Activated CD8-positive, alpha-beta memory T cell treated with anti-CD3 and anti-CD28 coated beads, Interleukin-2, amount 50 U/mL, for 4 hours (primary cell): ENCODE data around the gene PIK3IP1.
"Not testable (repeated sequence)": the region's sequence is repeated elsewhere in the genome, so short reads cannot be mapped to it uniquely, and the experiment has no call there.

Source experiments
- DNase-seq: peaks from one replicate; pipeline ENCODE4 v3.0.0-alpha.2; 2020

PIK3IP1 gene, protein sequence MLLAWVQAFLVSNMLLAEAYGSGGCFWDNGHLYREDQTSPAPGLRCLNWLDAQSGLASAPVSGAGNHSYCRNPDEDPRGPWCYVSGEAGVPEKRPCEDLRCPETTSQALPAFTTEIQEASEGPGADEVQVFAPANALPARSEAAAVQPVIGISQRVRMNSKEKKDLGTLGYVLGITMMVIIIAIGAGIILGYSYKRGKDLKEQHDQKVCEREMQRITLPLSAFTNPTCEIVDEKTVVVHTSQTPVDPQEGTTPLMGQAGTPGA

DNA sequence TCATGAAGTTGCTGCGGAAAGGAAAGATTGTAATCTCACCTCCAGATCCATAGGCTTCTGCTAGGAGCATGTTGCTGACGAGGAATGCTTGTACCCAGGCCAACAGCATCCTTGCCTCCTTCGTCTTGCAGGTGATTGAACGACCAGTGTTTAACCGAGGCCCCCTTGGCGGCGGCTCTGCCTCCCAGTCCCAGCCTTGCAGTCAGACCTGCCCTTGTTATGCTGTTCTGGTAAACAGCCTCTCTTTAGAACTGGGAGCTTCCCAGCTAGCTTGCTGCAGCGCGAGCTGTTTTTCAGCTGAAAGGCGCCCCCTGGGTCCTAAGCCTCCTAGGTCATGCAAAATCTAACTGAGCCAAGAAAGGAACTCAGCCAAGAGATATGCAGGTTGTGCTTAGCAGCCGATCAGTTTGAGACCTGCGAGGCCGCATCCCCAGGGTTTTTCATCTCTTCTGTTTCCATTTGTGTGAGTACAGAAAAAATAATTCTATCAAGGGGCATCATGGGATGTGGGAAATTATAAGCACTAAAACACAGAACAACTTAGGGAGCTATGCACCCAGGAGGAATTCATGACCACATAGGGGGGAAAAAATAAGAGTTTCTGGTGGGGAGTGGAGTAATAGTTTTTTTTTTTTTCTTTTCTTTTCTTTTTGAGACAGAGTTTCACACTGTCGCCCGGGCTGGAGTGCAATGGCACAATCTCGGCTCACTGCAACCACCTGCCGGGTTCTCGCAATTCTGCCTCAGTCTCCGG, at the start of gene PIK3IP1:
PIK3IP1 (minus strand) TSS at position 253 of the 754 bp plus-strand sequence; CDS start at position 109, 144 bp downstream.
- DNase-seq, result peak; percentile 86

DNA sequence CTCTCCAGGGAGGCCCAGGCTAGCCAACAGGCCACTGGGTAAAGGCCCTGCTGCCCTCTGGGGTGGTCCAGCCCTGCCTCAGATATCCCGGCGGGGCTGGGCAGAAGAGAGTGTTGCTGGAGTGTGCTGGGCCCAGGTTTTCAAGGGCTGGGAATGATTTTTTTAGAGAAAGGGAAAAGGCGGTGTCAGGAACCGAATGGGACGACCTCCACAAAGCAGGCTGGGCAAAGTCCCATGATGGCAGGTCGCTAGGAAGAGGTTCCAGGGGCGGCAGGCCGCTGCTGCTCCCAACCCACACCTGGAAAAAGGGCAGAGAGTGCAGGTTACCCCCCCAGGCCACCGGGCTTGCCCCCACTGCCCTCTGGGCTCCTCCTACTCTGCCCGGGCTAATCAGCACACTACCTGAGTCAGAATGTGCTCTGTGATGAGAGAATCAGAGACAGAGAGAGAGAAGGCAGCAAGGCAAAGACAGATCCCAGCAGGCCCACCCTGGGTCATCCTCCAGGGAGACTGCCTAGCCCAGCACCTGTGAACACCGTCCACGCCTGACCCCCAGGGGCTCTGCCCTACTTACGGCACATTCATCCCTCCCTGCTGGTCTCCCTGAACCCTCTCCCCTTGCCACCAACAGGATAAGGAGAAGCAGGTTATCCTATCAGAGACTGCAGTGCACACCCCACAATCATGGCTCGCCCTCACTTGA, 49.2 kb upstream of the PIK3IP1 start:
- DNase-seq, result no peak

DNA sequence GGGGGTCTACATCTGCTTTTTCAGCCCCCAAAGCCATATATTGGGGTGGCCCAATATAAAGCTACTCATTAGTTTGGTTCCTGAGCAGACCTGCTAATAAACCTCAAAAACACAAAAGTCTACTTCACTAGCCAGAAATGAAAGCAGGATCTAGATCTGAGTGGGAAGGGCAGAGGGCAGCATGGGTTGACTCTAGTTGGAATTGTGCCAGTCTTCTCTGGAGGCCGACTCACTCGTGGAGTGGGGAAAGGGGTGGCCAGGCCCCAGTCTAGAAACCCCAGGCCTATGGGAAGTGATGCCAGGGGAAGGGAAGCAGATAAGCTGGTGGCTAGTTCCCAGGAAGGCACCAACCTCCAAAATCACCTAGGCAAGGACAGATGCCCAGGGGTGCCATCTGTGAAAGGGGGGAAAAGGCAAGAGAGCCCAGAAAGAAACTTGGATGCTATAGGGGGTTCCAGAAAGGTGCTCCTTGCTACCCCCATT, 48.5 kb upstream of the PIK3IP1 start:
- no peak for DNase-seq

DNA sequence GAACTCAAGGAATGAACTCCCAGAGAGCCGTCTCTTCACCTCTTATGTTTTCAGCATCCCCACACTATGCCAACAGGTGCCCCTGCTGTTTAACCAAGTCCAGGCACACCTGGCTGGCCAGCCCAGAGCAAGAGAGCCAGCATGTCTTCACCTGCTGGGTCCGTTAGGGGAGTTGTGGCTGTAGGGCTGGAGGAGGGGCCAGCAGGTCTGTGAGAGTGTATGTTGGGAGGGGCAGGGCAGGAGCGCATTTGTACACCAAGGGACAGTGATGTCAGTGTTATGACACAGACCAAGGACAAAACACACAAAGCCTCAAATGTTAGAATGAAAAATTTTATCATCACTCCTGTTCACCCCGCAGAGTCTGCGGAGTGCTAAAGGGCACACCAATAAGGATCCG, 48.1 kb upstream of the PIK3IP1 start:
- DNase-seq, result no peak

DNA sequence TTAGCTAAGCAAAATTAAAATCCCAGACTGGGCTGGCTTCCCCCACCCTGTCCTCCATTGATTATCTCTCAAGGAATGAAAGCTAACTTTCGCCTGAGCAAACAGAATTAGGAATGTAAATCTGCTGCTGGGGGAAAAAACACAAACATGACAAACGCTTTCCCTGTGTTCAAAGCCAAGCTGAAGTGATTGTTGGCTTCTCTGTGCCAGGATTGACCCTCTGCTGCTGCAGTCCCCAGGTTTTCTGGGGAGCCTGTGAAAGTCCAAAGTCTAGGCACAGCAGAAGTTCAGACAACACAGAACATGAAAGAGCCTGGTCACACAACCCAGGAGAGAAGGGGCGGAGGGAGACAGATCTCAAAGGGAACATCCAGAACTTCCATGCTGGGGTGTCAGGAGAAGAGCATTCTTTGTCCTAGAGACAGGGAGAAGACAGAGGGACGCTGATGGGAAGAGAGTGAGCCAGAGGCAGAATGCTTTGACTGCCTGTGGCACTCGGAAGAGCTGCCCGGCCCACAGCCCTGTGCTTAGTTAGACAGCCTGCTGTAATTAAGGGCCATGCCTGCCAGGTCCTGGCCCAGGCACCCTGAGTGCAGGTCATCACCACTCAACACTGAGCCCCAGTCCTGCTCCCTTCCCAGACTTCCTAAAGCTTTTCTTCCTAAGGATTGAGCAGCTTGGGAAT, 47.0 kb upstream of the PIK3IP1 start:
- DNase-seq, result no peak

DNA sequence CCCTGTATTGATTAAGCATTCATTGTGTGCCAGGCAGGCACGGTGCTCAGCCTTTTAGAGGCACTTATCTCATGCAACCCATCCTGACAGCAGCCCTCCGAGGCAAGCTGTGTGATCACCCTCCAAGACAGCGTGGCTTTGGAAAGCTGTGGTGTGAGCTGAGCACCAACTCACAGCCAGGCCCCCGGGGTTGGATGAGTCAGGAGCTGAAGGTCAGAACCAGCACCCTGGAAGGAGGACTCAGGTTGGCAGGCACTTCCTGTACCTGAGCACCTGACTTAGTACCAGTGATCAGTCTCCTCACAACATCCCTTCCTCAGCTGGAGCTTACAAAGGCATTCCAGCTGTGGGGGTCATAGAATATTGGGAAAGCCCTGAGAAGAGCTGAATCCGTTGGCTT, 44.9 kb upstream of the PIK3IP1 start:
- peak; percentile 54 for DNase-seq

DNA sequence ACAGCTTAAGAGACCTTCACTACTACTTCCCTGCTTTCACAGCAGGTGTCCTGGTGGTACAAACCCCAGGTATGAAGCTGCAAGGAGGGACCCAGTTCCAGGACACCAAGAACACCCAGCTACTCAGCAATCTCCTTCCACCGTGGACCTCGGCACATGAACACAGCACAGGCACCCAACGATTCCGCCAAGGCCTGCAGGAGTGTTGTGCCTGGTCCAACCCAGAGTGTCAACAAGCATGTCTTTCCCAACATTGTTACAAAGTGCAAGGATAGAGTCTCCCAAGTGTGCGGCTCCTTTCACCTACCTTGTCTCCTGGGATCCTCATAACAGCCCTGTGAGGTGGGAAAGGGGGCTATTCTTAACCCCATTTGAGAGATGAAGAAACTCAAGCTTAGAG, 42.0 kb upstream of the PIK3IP1 start:
- DNase-seq, result no peak

DNA sequence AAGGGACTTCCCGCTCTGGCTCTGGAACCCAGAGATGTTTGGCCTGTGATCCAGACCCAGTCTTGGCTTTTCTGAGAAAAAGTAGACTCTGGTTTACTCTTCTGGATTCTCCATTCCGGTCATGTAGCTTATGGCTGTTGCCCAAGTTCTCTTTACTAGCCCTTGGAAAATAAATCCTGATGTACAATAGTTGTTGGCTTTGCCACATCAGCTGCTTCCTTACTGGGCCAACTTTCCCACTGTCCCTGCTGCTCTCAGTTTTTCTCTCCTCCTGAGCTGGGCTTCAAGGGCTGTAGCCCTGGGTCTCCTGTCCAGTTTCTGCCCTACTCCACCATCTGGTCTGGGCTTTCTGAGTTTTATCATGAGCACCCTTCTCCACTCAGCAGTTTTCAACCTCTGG, 41.4 kb upstream of the PIK3IP1 start:
- DNase-seq, result no peak

DNA sequence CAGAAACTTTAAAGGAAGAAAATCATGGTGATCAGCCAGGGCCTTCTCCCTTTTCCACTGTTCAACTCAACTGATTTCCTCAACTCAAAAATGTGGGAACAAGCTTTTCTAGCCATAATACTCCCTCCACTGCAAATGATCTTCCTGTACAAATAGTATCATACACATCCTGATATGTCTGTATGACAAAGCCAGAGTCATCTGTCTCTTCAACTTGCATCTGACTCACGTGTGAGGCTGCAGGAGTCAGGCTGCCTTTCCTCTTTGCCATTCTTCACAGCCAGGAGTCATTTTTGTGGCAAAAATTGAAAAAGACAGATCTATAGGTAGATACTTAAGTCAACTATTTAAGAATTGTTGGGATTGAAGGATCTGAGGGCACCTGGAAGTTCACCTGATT, 40.6 kb upstream of the PIK3IP1 start:
- no peak for DNase-seq

DNA sequence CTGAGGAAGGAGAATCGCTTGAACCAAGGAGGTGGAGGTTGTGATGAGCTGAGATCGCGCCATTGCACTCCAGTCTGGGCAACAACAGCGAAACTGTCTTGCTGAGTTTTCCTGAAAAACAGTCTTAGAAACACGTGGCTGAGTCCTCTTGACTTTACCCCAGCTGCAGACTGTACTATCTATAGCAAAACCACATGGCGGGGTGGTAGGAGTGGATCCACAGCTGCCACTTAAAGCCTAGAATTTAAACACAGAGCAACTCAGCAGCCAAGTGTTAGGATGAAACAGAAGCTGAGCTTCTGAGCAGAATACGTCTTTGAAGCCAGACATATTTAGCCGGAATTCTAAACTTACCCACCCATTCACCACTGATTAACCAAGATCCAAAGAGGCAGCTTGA, 39.7 kb upstream of the PIK3IP1 start:
- no peak for DNase-seq

DNA sequence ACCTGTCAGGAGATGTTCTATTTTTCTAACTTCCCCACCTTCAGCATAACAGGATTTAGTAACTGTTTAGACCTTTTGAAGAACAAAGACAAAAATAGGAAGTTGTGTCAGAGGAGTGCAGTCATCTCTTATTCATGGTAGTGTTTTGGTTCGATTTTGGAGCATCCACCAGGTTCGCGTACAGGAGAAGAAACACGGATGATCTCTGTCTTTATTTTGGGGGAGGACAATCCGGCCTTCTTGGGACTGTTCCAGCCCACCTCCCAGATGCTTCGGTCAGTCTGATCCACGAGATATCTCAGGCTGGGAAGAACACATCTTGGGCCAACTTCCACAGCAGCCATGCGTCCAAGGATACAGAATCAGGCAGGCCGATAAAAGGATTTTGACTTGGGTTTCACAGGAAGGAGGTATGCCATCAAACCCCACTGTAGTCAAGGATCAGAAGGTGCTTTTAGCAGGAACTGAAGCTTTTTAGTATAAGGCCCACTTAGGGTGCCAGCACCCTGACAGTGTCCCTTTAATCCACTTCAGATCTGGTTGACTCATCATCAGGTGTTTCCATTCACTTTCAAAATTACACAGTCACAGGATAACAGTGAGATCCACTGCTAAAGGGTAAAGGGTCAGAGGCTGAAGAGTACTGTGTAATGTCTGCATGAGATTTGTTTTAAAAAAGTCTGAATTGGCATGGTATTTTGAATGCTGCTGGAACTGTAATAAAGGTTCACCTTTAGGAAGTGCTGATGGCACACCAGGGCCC, 37.3 kb upstream of the PIK3IP1 start:
- DNase-seq, result no peak

DNA sequence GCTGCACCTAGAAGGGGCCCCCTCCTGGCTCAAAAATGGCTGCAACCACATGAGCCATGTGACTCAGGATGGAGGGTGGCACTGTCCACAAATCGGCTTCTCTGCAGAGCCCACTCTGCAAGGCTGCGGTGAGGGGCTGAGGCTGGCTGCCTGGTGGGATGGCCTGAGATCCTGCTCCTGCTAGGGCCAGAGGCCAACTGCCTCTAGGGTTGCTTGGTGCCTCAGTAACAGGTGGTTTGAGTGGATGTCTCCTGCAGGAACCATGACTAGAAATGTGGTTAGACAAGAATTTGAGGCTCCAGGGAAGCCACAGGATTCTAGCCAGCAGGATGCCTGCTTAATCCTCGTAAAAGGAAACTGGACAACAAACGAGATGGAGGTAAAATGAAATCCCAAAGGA, 36.7 kb upstream of the PIK3IP1 start:
- DNase-seq, result no peak

DNA sequence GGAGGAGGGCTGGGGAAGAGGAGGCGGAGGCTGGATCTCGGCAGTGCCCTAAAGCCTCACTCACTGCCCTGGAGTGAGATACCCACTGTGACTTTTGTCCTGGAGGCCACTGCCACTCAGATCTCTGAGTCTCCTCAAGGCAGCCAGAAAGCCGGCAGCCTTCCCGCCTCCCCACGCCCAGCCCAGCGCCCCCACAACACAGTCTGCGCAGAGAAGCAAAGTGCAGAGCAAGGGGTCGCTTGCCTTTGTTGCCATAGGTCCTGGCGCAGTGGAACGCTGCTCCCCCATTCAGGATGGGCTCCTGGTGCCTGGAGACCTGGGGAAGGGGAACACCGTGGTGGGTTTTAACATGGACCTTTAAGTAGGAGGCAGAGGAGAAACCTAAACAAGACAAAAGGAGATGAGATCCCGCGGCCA, 36.3 kb upstream of the PIK3IP1 start:
- DNase-seq, result no peak

DNA sequence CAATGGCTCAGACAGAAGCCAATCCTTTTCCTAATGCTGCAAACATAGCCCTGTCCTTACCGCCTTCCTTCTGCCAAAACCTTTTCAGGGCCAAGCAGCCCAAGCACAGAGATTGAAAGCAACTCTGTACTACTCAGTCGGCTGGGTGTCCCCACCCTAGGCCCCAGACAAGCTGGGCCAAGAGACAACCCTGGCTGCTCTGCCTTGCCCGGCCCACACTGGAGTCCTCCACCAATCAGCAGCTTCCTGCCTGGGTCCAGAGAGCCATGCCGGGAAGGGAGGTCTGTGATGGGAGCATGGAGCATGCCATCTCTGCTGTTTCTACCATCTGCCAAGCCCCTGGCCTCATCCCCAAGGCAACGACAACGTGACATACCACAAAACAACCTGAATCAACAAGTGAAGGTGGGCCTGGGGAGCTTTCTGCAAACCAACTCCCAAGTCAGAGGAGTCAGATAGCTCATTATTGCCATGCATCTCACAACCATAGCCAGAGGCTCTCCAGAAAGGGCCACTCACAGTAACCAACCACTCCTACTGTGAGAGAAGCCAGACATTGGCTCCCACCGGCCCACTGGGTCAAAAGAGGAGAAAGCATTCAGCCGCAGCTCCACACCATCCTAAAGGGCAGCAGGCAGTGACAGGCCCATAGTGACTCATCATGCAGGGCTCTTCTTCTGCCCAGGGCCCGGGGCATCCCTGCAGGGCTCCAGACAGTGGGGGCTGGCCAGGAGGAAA, 35.7 kb upstream of the PIK3IP1 start:
- no peak for DNase-seq

DNA sequence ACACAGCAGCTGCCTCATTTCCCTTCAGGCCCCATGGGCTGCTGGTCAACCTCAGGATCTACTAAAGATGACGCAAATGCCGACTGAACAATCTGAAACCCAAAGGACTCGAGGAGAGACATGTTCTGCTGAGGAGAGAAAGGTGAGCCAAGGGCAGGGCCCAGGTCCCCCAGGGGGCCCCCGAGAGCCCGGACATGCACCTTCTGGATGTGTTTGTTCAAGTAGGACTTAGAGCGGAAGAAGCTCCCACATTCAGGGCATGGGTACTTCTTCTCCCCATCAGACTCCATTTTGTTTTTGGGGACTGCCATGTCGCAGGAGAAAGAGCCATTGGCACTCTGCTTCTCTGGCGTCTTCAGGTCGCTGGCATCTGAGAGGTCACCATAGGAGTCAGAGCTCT, 34.6 kb upstream of the PIK3IP1 start:
- no peak for DNase-seq

DNA sequence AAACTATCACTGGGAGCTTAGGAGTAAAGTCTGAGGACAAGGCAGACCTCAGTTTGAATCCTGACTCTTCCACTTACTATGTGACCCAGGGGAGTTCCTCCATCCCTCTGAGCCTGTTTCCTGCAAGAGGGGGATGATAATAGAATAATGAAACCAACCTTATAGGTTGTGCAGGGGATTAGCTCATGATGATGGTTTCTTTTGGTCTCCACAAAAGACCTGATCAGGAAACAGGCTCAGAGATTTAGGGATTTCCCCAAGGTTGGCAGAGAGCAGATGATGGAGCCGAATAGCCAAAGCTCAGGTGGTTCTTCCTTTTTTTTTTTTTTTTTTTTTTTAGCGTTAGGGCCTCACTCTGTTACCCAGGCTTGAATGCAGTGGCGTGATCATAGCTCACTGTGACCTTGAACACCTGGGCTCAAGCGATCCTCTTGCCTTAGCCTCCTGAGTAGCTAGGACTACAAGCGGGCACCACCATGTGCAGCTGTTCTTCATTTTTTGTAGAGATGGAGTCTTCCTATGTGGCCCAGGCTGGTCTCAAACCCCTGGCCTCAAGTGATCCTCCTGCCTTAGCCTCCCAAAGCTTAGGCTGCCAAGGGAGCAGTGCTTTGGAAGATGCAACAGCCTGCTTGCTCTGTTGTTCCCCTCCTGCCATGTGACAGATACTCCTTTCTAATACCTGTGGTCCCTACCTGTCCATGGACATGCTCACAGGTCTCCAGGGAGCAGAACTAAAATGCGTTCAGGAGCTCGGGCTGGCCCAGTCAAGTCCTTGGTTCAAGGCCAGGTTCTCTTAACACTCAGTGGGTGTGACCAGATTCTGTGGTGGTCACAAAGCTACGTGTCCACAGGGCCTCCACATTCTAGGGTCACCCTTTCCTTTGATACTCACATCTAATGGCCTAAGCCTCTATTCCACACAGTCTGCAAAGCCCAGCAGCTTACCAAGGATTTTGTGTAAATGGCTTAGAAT, 31.6 kb upstream of the PIK3IP1 start:
- DNase-seq, result no peak

DNA sequence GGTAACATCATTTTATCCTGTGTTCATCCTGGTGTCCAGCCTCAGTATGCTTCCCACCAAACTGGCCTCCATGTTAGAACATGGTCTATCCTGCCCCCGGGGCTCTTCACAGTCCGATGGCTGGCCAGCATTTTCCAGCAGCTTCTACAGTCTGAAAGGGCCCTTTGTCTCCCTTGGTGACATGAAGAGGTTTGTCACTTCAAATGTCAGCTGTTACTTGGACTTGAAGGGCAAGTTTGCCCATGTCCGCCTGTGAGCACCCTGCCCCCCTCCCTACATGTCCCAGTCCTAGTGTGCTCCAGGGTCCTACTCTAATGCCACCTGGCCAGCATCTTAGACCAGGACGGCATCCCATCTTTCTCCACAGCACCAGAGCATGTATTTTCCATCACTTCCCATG, 29.1 kb upstream of the PIK3IP1 start:
- DNase-seq, result no peak

DNA sequence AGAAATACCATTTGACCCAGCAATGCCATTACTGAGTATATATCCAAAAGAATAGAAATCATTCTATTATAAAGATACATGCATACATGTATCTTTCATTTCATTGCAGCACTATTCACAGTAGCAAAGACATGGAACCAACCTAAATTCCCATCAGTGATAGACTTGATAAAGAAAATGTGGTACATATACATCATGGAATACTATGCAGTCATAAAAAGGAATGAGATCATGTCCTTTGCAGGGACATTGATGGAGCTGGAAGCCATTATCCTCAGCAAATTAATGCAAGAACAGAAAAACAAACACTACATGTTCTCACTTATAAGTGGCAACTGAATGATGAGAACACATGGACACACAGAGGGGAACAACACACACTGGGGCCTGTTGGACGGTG, 21.9 kb upstream of the PIK3IP1 start:
- not testable (repeated sequence) for DNase-seq

DNA sequence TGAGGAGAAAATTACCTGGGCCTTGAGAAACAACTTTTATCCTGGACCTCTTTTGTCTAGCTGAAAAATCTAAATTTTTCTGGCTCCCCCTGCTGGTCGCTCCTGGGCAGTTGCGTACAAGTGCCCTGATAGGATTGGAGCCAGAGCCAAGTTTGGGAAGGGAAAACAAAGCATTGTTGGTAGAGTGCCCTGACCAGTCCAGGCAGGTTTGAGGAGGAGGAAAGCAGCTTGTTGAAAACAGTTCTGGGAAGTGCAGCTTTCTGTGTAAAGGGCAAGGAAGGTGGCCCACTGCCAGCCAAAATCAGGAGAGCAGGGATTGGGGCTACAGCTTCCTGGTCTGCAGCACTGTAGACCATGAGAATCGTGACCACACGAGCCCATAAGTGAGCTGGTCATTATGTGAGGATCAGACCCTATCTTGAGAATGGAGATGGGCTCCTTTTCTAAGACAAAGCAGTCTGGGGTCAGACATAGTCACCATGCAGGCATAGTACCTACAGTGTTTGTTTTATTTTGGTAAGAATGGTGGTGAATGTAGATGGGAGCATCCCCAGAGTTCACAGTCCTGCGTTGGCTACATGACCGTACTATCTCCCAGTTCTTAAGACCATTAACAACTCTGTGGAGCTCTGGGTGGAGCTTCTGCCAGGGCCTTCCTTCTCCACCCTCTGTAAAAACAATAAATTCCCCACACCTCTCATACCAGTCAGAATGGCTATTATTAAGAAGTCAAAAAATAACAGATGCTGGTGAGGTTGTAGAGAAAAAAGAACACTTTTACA, 21.3 kb upstream of the PIK3IP1 start:
- peak; percentile 72 for DNase-seq

DNA sequence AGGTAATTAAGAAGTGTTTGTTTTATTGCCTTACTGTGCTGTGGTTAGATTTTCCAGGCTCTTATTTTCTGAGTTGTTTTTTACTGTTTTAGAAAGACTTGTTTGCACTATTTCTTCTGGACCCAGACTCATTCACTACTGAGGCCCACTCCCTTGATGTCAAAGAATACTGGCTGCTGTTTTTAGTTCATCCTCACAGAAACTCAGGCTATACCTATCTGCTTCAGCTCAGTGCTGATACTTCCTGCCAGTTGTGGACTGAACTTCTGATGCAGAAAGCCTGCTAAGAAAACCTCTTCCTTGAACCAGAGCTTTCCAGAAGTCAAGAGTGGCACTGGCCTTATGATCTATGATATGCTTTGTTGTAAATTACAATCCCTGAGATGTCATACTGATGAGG, 15.9 kb upstream of the PIK3IP1 start:
- no peak for DNase-seq
